Brain microvascular endothelial cell (primary cell): ENCODE results near the gene CDH13.

ENCODE experiments used
- DNase-seq: peaks from one replicate; pipeline ENCODE4 v3.0.0-alpha.2; 2020
- H3K27ac ChIP-seq: fragments of 250-450 bp; sonication (Bioruptor Pico); 2 replicates; pipeline ENCODE4 v1.5.1; 2020; ENCODE audit warnings: mild to moderate bottlenecking, moderate library complexity
- H3K27me3 ChIP-seq: fragments of 250-450 bp; sonication (Bioruptor Pico); replicated peaks from 2 replicates; pipeline ENCODE4 v1.5.1; 2020; ENCODE audit warnings: mild to moderate bottlenecking
- H3K36me3 ChIP-seq: fragments of 250-450 bp; sonication (Bioruptor Pico); replicated peaks from 2 replicates; pipeline ENCODE4 v1.5.1; 2020; ENCODE audit warnings: mild to moderate bottlenecking
- H3K4me3 ChIP-seq: 2 replicates; pipeline ENCODE4 v1.5.1; 2011; ENCODE audit warnings: low read depth, mild to moderate bottlenecking, control low read depth, low read length, moderate library complexity
- CTCF ChIP-seq: IDR thresholded peaks from 2 replicates; pipeline ENCODE4 v1.5.1; 2011; ENCODE audit warnings: low read depth, mild to moderate bottlenecking, moderate library complexity, low read length, control low read depth, inconsistent platforms; ENCODE audit errors: missing control alignments
- in situ Hi-C: cut with HindIII; loops from 2 replicates; pipeline ENCODE4 v1.10.0; 2017; ENCODE audit warnings: low sequenced_read_pairs, low pct_ligation_motif_present

The CDH13 gene

DNA sequence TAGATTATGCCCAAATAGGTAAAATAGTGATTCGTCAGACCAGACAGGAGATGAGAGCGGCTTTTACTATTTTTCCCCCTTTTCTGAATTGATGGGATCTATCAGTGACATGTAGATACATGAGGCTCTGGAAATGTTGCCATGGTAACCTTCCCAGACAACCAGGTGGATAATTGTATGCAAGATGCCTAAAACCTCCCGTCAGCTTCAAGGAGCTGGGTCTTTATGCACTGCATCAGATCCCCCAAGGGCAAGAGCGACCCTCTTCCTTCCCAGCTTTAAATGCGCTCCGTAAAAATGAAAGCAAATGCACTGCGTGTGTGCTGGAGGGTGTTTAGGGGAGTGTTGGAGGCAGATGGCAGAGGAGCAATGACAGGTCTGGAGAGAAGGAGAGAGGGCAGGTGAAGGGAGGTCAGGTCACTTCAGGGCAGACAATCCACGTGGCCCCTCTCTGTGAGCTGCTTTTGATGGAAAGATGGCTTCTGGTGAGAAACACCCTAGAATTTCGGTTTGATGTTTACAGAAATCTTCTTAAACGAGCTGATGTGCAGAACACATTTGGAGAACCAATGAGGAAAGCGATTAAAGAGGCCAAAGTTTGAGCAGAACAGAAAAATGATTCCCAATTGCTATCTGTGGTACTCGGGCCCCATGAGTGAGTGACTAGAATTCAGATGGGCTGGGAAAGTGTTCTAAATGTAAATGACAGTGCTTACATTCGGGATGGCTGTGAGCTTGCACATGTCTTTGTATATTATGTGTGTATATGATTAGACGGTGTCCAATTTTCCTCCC lies 719.3 kb downstream of the CDH13 start:
- Histone ChIP-seq H3K27me3 (no peaks in the 10 kb centered on the region), H3K4me3 (no peak overlapping the region), H3K27ac (no peak overlapping the region), H3K36me3 (no peaks in the 10 kb centered on the region)
- in situ Hi-C loops: no loop called here
- no peak for TF ChIP-seq CTCF
- DNase-seq: no peak

DNA sequence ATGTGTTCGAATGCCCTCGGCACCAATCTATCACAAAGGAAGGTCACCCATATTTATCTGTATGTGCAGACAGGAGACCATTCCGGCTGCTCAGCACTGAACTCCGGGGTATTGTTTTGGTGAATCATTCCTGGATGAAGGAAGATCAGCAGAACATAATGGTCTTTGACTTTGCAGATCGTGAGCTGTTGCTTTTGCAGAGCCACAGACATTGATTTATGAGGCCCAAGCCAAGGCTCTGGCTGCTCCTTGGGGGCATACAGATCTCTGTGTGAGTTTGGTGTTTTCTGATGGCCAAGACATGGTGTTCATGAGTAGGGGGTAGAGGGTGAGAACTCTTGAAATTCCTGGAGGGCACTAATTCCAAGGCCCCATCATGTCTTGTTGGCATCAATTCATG lies 722.2 kb downstream of the CDH13 start:
- no peak overlapping the region for H3K27ac ChIP-seq
- DNase-seq: no peak
- no peaks in the 10 kb centered on the region for H3K36me3 ChIP-seq
- no peak for TF ChIP-seq CTCF
- in situ Hi-C loops: no loop called here
- H3K27me3 ChIP-seq: no peaks in the 10 kb centered on the region
- no peak overlapping the region for H3K4me3 ChIP-seq

DNA sequence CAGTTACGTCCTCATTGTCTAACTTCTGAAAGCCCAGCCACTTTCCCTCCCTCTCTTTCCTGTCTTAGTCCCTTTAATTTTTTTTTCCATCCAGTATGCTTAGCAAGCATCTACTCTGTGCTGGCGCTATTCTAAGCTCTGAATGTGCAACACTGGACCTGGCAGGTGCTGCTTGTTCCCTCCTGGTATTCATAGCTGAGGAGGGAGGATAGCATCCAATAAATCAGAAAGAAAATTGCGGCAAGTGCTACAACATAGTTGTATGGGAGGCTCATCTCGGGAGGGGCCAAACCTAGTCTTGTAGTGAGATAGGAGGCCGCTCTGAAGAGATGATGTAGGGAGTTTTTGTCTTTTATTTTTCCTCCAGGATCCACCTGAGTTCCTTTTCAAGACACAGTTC lies 723.7 kb downstream of the CDH13 start:
- in situ Hi-C loops: no loop called here
- no peak for TF ChIP-seq CTCF
- Histone ChIP-seq H3K36me3 (no peaks in the 10 kb centered on the region), H3K27ac (no peak overlapping the region), H3K27me3 (no peaks in the 10 kb centered on the region), H3K4me3 (no peak overlapping the region)
- DNase-seq: no peak

GRCh38 chr16:83351846-83352245 lies 725.1 kb downstream of the CDH13 start:
- no peak for TF ChIP-seq CTCF
- peak; percentile 41 for DNase-seq
- in situ Hi-C loops: no loop called here
- no peak overlapping the region for H3K4me3 ChIP-seq
- no peaks in the 10 kb centered on the region for H3K27me3 ChIP-seq
- no peaks in the 10 kb centered on the region for H3K36me3 ChIP-seq
- H3K27ac ChIP-seq: no peak overlapping the region

DNA sequence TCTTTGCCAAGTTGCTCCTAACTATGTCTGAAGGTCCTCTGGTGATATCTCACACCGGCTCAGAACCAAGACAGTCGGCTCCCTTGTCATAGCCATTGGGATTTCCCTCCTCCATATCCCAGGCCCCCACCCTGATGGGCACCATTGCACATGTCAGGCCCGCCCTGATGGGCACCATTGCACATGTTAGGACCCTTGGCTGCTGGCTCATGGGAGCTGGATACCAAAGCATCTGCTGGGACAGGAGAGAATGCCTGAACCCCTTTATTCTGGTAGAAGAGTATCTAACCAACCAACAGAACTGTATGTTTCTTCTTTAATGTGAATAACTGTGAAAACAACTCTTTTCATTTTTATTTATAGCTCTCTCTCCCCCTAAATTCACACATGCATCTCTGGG lies 726.5 kb downstream of the CDH13 start:
- no peak for TF ChIP-seq CTCF
- DNase-seq: no peak
- Histone ChIP-seq H3K36me3 (no peaks in the 10 kb centered on the region), H3K27ac (no peak overlapping the region), H3K4me3 (no peak overlapping the region), H3K27me3 (no peaks in the 10 kb centered on the region)
- in situ Hi-C loops: no loop called here

DNA sequence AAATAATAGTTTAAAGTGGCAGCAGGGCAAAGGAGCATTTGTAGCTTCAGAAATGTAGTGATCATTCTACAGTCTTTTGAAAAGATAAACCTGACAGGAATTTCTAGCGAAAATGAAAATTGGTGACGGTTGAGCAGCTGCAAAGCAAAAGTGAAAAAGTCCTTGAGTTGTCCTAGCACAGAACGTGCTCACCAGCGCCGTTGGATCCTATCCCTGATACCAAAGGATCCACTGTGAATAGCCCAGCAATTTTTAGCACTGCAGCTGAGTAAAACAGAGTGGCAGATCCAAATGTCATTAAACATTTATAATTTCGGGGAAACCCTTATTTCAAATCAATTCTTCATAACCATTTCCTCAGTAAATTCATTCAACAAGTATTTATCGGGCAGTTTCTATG lies 727.2 kb downstream of the CDH13 start:
- TF ChIP-seq CTCF: no peak
- Histone ChIP-seq H3K27ac (no peak overlapping the region), H3K4me3 (no peak overlapping the region), H3K36me3 (no peaks in the 10 kb centered on the region), H3K27me3 (no peaks in the 10 kb centered on the region)
- in situ Hi-C loops: no loop called here
- DNase-seq: no peak
